Mucosa of descending colon (tissue), 3 donors: Measurements from ENCODE around the gene MFSD8. TPM values are rescaled to one million over a fixed set of nuclear protein-coding genes. Genes with fewer than 3 reads are reported as not detected.

Source experiments
- ATAC-seq: fragments of 200-7000 bp; cut with Tn5 transposase; one replicate; pipeline ENCODE4 v1.9.1; 2020; ENCODE audit warnings: mild to moderate bottlenecking, moderate library complexity
- DNase-seq, 3 donors: peaks; one replicate each; pipeline ENCODE4 v3.0.0-alpha.2; 2020
- H3K36me3 ChIP-seq: fragments of 200-600 bp; one replicate; pipeline ENCODE4 v1.8.0; 2021; ENCODE audit warnings: low read depth, mild to moderate bottlenecking
- H3K4me1 ChIP-seq: fragments of 200-600 bp; one replicate; pipeline ENCODE4 v1.8.0; 2021; ENCODE audit warnings: low read depth, mild to moderate bottlenecking
- H3K4me3 ChIP-seq: fragments of 200-600 bp; one replicate; pipeline ENCODE4 v1.8.0; 2021; ENCODE audit warnings: mild to moderate bottlenecking
- H3K9me3 ChIP-seq: fragments of 200-600 bp; one replicate; pipeline ENCODE4 v1.8.0; 2021; ENCODE audit warnings: mild to moderate bottlenecking
- intact Hi-C, 2 donors: fragments of 100-400 bp; cut with DNase I in 1 of 2; cut with micrococcal nuclease in 1 of 2; formaldehyde crosslinking; loops; one replicate each; pipeline versions ENCODE4 v1.11.0 to v1.11.1; 2022; cut with DNase I, micrococcal nuclease
- total RNA-seq, 3 donors: library from RNA; stranded (reverse); fragmentation: NEBNext Ultra II Directional in 2 of 3; extraction: Animal tissue kit (Norgen Biotek cat#: 25700) in 2 of 3; gene quantifications; one replicate each; pipeline versions ENCODE4 v1.2.1 to v1.2.4, GENCODE V29; 2021 to 2023
- TF ChIP-seq, protein P1 (sequence below): fragments of 200-600 bp; IDR thresholded peaks from one replicate; pipeline ENCODE4 v1.8.0; 2022; ENCODE audit warnings: antibody characterized with exemption, mild to moderate bottlenecking
- donor health status: DM: no; HTN: no; CAD: no; lungs with moderate emphysema.
- donor health status: DM: no; HTN: no; CAD: no.
- donor health status: DM: no; HTN: yes; CAD: no.

The MFSD8 gene
- total RNA-seq, 3 donors from 2014 or later, result 24.6 to 30.6 (median 27.9) TPM

GRCh38 chr4:127995776-127996175 is 30.8 kb upstream of the MFSD8 start:
- ATAC-seq, result peak; percentile 65
- intact Hi-C loops, result no loop called here
- H3K36me3 ChIP-seq, result no peaks in the 10 kb centered on the region

GRCh38 chr4:127993151-127993550 is 28.2 kb upstream of the MFSD8 start:
- DNase-seq (no peak), ATAC-seq (no peak)
- TF ChIP-seq, protein P1, sequence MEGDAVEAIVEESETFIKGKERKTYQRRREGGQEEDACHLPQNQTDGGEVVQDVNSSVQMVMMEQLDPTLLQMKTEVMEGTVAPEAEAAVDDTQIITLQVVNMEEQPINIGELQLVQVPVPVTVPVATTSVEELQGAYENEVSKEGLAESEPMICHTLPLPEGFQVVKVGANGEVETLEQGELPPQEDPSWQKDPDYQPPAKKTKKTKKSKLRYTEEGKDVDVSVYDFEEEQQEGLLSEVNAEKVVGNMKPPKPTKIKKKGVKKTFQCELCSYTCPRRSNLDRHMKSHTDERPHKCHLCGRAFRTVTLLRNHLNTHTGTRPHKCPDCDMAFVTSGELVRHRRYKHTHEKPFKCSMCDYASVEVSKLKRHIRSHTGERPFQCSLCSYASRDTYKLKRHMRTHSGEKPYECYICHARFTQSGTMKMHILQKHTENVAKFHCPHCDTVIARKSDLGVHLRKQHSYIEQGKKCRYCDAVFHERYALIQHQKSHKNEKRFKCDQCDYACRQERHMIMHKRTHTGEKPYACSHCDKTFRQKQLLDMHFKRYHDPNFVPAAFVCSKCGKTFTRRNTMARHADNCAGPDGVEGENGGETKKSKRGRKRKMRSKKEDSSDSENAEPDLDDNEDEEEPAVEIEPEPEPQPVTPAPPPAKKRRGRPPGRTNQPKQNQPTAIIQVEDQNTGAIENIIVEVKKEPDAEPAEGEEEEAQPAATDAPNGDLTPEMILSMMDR, result no peak
- intact Hi-C loops, result no loop called here
- Histone ChIP-seq H3K36me3 (no peaks in the 10 kb centered on the region), H3K4me1 (no peaks in the 10 kb centered on the region), H3K9me3 (peaks cover 11% of the 10 kb centered on the region), H3K4me3 (no peak overlapping the region)

More at GRCh38 chr4:127995776-127996175, 30.8 kb upstream of the MFSD8 start:
- Histone ChIP-seq H3K4me3 (no peak overlapping the region), H3K4me1 (no peaks in the 10 kb centered on the region), H3K9me3 (peaks cover 16% of the 10 kb centered on the region)
- no peak for DNase-seq
- TF ChIP-seq, protein P1, result no peak

DNA sequence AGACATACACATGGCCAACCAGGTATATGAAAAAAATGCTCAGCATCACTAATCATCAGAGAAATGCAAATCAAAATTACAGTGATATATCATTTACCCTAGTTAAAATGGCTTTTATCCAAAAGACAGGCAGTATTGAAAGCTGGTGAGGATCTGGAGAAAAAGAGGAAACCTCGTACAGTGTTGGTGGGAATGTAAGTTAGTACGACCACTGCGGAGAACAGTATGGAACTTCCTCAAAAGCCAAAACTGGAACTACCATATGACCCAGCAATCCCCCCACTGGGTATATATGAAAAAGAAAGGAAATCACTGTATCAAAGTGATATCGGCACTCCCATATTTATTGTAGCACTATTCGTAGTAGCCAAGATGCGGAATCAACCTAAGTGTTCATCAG is 23.7 kb upstream of the MFSD8 start:
- TF ChIP-seq, protein P1, result no peak
- Histone ChIP-seq H3K4me1 (no peaks in the 10 kb centered on the region), H3K36me3 (no peaks in the 10 kb centered on the region), H3K9me3 (no peaks in the 10 kb centered on the region), H3K4me3 (no peak overlapping the region)
- DNase-seq, result no peak
- intact Hi-C loops, result no loop called here
- no peak for ATAC-seq

- Histone ChIP-seq H3K36me3 (no peaks in the 10 kb centered on the region), H3K9me3 (no peaks in the 10 kb centered on the region), H3K4me1 (no peaks in the 10 kb centered on the region), H3K4me3 (no peak overlapping the region)
- intact Hi-C loops, result no loop called here
- TF ChIP-seq, protein P1, result no peak
- DNase-seq (no peak), ATAC-seq (no peak)
Observed at GRCh38 chr4:127985989-127986388, 21.0 kb upstream of the MFSD8 start.

GRCh38 chr4:127982445-127982844 is 17.5 kb upstream of the MFSD8 start:
- DNase-seq, result no peak
- TF ChIP-seq, protein P1, result no peak
- Histone ChIP-seq H3K9me3 (no peaks in the 10 kb centered on the region), H3K36me3 (no peaks in the 10 kb centered on the region), H3K4me3 (no peak overlapping the region), H3K4me1 (no peaks in the 10 kb centered on the region)
- ATAC-seq, result no peak
- intact Hi-C loops, result no loop called here

GRCh38 chr4:127978930-127979329 is 14.0 kb upstream of the MFSD8 start:
- DNase-seq, result no peak
- H3K36me3 ChIP-seq, result no peaks in the 10 kb centered on the region
- H3K4me3 ChIP-seq, result no peak overlapping the region
- TF ChIP-seq, protein P1, result no peak
- intact Hi-C loops, result no loop called here
- H3K4me1 ChIP-seq, result no peaks in the 10 kb centered on the region
- no peaks in the 10 kb centered on the region for H3K9me3 ChIP-seq
- no peak for ATAC-seq
